GM21390 (cell line): ENCODE measurements around the gene SRSF4.
"Not testable (repeated sequence)": the region's sequence is repeated elsewhere in the genome, so short reads cannot be mapped to it uniquely, and the experiment has no call there.

Source experiments
- ATAC-seq: cut with Tn5 transposase; IDR thresholded peaks from one replicate; pipeline ENCODE4 v1.9.1; 2021; ENCODE audit not compliant: unreplicated experiment

Gene SRSF4

GRCh38 chr1:29126198-29126597, 55.5 kb downstream of the SRSF4 start:
- no peak for ATAC-seq

DNA sequence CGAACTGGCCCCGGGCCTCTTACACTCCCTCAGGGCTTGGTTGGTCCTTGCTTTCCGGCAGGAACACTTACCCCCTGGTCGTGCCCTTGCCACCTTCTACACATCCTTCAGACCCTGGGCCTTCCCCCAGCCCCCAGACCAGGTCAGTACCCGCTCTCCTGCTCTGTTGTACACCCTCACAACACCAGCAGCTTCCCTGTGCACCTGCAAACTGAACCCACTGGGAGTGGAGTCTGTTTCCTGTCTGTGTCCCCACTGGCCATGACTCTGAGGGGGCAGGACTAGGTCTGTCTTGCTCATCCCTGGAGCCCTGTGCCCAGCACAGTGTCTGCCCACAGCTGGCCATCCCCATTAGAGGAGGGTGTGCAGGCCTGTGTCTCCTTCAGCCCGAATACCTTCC, 55.9 kb downstream of the SRSF4 start:
- ATAC-seq: no peak

DNA sequence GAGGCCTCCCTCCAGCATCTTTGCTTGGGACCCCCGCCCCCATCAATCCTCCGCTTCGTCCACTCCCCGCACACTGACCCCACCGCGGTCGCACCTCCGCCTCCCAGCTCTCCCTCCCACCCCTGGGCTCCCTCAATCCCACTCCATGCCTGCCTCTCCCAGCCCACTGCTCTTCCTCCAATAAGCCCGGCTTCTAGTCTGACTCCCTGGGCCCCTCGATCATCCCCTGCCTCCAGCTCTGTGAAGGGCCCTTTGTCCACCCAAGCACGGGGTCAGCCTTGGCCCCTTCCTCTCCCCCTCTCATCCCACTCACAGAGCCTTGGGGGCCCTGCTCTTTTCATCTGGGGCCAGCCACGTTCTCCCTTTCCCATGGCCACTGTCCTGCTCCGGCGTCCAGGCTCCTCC, 56.5 kb downstream of the SRSF4 start:
- no peak for ATAC-seq

DNA sequence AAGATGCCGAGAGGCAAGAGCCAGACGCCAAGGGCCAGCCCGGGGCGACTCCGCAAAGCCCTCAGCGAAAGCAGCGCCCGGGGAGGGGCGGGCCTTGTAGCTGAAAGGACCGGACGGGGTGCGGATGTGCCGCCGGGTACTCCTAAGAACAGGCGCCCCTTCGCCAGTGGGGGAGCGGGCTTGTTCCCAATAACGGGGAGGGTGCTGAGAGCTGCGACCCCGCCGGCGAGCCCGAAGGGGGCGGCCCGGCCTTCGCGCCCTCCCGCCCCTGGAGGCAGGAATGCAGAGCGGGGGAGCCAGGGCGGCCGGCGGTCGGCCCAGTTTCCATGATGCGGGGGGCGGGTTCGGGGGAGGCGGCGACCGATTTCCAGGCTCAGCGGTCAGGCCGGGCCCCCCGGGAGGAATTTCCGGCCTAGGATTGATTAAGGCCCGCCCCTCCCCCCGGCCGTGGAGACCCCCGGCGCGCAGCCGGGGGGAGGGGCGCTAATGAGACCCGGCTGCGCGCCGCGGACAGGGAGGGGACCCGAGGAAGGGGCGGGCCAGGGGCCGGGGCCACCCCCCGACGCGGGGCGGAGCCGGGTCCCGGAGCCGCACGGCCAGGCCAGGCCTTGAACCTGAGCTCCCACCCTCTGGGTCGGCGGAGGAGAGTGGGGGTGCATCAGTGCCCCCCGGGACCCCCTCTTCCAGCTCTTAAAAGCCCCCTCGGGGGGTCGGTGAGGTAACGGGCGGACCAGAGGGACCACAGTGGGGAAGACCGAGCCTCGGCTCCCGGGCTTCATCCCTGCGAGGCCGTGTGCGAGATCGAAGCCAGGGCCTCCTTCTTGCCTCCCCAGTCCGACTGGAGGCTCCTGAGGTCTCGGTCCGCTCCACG, 57.1 kb downstream of the SRSF4 start:
- ATAC-seq: no peak

DNA sequence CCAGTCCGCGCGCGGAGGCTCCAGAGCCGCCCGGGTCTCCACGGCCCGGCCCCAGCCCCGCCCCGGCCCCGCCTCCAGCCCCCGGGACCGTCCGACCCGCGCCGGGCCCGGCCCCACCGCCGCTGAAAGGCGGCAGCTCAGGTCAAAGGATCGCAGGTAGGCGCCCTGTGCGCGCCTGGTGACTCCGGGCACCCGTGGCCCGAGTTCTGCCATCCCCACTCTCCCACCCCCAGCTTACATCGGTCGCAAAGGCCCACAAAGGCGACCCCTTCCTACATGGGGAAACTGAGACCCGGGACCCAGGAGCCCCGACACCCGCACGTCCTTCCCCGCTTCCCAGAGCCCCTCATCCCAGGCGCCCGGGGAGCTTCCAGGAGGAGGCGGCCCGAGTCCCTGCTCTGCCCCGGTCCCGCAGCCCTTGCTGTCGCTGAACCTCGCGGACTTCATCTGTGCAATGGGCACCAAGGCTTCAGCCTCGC, 57.8 kb downstream of the SRSF4 start, which contains the start of gene TMEM200B:
TSS of gene TMEM200B (minus strand) at position 17 of the 479 bp plus-strand sequence. CDS start 2,075 bp downstream, outside the sequence.
- ATAC-seq: no peak

- ATAC-seq: no peak
Observed at GRCh38 chr1:29123053-29123886, 58.4 kb downstream of the SRSF4 start.

DNA sequence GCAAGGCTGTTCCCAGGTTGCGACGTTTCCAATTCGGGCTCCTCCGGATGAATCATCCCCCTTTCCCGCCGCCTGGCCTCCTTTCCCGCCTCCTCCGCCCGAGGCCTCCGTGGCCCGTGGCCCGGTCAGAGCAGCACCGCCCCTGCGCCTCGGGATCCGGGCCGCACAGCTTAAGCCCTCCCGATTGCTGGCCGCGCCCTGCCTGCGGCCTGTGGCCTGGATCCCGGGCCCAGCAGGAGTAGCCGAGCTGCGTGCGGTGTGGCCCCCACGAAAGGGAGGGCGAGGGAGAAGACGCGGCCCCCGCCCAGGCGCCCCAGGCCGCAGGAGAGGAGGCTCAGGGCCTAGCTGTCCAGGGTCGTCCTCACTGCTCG, 59.0 kb downstream of the SRSF4 start:
- no peak for ATAC-seq

DNA sequence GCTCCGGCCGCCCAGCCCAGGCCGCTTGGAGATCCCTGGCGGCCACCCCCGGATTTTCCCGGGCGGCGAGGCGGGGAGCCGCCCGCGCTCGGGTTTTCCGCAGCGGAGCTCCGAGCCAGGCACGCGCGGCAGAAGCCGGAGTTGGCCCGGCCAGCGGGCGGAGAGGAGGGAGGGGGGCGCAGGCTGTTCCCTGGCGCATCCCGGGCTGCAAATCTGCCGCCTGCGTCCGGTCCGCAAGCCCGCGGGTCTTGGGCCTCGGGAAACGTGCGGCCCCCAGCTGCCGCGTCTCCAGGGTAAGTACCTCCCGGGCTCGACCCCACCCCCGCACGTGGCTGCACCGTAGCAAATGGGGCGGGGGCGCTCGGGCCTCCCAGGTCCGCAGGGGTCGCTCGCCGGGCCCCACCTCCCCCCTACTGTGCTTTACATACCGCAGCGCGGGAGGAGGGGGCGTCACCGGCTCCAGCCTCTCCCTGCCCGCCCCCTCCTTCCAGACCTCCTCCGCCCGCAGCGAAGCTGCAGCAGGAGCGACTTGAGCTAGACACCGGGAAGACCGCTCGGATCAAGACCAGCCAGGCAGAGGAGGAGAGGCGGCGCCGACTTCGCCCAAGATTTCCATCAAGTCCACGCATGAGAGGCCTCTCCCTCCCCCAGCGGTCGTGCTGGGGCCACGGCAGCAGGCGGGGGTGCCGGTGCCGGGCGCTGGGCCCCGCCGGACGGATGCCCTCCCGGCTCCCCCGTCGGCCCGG, 59.6 kb downstream of the SRSF4 start:
- no peak for ATAC-seq

GRCh38 chr1:29121516-29121935, 60.2 kb downstream of the SRSF4 start:
- ATAC-seq: no peak

- ATAC-seq: no peak
Observed at GRCh38 chr1:29120947-29121485, 60.7 kb downstream of the SRSF4 start.

- no peak for ATAC-seq
Observed at GRCh38 chr1:29120367-29120766, 61.3 kb downstream of the SRSF4 start.

DNA sequence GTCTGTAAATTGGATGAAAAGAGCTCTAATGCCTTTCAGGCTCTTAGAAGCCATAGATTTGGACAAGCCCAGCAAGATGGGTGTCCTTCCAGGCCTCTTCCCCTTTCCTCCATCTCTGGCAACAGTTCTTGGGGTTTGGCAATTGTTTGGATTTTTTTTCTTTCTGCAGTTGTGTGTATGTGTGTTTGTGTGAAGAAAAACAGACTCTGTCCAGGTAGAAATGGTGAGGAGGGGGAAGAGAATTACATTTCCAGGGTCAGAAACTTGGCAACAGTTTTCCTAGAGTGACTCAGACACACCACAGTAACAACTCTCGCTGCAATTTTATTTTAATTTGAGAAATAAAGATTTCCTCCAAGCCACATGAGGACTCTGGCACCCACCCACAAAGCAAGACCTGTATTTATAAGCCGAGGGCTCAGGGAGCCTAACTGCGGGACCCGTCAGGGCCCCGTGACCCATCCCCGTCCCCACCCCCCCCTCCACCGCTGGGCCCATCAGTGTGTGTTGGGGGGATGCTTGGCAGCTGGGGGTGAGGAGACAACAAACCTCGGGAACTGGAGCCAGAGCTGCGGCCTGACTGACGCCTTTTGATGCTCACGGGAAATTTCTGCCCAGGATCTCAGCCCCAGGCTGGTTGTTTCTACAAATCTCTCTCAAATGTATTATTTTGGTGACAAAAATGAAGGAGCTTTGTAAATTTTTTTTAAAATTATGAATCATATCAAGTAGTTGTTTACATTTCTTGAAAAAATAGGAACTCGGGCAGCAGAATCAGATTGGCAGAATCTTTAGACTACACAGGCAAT, 62.4 kb downstream of the SRSF4 start:
- no peak for ATAC-seq

- no peak for ATAC-seq
Observed at GRCh38 chr1:29117381-29117780, 64.3 kb downstream of the SRSF4 start.

DNA sequence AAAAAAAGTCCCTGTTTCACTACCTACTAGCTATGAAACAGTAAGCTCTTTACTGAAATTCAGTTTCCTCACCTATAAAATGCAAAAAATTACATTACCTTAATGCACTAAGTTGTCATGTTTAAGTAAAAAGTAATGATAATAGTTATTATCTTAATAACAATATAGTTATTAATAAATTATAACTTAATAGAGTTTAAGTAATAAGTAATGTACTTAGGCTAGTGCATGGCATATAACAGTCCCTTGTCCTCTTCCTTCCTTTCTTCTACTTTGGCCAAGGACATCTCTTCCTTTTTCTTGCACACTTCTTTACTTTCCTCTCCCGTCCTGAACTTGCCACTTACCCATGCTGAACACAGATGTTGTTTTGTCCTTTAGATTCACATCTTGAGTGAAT, 67.0 kb downstream of the SRSF4 start:
- no peak for ATAC-seq

DNA sequence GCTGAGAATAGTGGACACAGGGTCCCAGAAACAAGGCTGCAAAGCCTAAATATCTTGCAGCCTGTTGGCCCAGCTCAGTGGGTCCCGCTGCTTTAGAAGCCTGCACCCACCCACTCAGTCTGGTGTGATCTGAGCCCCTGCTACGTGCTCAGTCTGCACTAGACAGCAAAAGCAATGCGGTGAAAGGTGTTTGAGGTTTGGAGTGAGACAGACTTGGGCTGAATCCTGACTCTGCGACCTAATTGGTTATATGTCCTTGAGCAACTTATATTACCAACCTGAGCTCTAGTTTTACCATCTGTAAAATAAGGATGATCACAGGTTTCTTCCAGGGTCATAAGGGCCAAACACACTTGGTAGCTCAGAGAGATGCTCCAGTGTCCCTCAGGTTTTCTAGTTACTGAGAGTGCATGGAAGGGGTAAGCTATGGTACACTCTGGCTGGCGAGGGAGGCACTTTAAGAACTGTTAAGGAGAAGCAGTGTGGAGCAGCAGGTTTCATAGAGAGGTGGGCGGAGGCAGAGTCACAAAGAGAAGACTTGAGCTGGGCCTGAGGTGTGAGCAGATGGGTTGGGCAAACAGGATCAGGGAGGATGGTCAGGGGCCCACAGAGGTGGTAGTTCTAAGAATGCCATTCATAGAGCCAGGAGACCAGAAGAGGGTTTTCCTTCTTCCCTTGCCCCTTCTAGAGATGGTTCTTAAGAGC, 68.1 kb downstream of the SRSF4 start:
- ATAC-seq: no peak

DNA sequence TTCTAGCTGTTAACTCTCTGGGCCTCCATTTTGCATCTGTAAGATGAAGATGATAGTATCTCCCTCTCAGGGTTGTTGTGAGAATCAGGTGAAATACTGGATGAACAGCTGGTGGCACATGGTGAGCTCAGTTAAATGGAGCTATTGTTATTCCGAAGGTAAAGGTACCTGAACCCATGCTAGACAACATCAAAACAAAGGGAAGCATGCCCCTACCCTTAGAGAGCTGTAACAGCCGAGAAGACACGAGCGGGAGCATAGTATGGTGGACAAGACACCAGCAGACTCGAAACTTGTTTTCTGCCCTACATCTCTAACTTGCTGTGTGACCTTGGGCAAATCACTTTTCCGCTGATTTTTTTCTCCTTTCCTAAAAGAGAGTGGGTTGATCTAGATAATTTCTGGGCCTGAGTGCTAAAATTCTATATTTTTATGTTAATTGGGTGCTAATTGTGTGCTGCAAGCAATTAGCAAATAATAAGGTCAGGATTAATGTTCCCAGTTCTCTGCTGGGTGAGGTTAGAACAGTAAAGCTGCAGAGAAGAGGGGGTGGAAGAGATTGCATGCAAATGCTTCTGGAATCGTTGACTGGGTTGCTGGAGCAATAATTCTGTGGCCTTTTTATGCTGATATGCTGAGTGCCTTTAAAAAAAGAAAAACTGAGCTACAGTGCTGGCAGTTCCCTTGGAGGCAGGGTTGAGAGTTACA, 68.8 kb downstream of the SRSF4 start:
- no peak for ATAC-seq

DNA sequence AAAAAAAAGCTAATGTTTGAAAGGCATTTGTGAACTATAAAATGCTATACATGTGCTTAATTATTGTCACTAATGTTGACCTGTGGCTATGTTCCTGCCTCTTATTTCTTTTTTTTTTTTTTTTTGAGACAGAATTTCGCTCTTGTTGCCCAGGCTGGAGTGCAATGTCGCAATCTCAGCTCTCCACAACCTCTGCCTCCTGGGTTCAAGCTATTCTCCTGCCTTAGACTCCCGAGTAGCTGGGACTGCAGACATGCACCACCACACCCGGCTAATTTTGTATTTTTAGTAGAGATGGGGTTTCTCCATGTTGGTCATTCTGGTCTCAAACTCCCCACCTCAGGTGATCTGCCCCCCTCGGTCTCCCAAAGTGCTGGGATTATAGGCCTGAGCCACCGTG, 73.7 kb downstream of the SRSF4 start:
- ATAC-seq: not testable (repeated sequence)

- ATAC-seq: no peak
Observed at GRCh38 chr1:29105822-29106221, 75.9 kb downstream of the SRSF4 start.

GRCh38 chr1:29100487-29100886, 81.2 kb downstream of the SRSF4 start:
- ATAC-seq: no peak
